Lower leg skin (tissue), 3 donors: ENCODE results near the gene FNDC5.
"Not testable (repeated sequence)": the region's sequence is repeated elsewhere in the genome, so short reads cannot be mapped to it uniquely, and the experiment has no call there.

Experiments used
- POLR2A ChIP-seq, 2 donors: fragments of 450-650 bp; IDR thresholded peaks; one replicate each; pipeline ENCODE4 v1.6.1; 2016 to 2017; ENCODE audit warnings: antibody characterized with exemption in 2 of 2, mild to moderate bottlenecking in 1 of 2, moderate library complexity in 1 of 2
- TF ChIP-seq, protein P1 (sequence below), 3 donors: fragments of 450-650 bp; IDR thresholded peaks; one replicate each; pipeline ENCODE4 v1.5.1; 2016; ENCODE audit warnings: antibody characterized with exemption in 3 of 3, mild to moderate bottlenecking in 3 of 3, moderate library complexity in 2 of 3

DNA sequence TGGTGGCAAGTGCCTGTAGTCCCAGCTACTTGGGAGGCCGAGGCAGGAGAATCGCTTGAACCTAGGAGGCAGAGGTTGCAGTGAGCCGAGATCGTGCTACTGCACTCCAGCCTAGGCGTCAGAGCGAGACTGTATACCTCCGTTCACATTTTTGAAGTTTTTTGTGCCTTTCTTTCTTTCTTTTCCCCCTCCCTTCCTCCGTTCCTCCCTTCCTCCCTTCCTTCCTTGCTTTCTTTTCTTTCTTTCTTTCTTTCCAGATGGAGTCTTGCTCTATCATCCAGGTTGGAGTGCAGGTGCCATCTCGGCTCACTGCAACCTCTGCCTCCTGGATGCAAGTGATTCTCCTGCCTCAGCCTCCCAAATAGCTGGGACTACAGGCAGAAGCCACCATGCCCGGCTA, 34.9 kb upstream of the FNDC5 start:
- TF ChIP-seq, protein P1, sequence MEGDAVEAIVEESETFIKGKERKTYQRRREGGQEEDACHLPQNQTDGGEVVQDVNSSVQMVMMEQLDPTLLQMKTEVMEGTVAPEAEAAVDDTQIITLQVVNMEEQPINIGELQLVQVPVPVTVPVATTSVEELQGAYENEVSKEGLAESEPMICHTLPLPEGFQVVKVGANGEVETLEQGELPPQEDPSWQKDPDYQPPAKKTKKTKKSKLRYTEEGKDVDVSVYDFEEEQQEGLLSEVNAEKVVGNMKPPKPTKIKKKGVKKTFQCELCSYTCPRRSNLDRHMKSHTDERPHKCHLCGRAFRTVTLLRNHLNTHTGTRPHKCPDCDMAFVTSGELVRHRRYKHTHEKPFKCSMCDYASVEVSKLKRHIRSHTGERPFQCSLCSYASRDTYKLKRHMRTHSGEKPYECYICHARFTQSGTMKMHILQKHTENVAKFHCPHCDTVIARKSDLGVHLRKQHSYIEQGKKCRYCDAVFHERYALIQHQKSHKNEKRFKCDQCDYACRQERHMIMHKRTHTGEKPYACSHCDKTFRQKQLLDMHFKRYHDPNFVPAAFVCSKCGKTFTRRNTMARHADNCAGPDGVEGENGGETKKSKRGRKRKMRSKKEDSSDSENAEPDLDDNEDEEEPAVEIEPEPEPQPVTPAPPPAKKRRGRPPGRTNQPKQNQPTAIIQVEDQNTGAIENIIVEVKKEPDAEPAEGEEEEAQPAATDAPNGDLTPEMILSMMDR (IDR thresholded peaks at IDR 0.05): not testable (repeated sequence)
- not testable (repeated sequence) for TF ChIP-seq POLR2A (IDR thresholded peaks at IDR 0.05)
